CD1c-positive myeloid dendritic cell (primary cell): ENCODE data around the gene LHFPL2.
"Not testable (repeated sequence)": the region's sequence is repeated elsewhere in the genome, so short reads cannot be mapped to it uniquely, and the experiment has no call there.

ENCODE experiments used
- DNase-seq: peaks from one replicate; pipeline ENCODE4 v3.0.0-alpha.2; 2016; ENCODE audit errors: extremely low spot score

The LHFPL2 gene

DNA sequence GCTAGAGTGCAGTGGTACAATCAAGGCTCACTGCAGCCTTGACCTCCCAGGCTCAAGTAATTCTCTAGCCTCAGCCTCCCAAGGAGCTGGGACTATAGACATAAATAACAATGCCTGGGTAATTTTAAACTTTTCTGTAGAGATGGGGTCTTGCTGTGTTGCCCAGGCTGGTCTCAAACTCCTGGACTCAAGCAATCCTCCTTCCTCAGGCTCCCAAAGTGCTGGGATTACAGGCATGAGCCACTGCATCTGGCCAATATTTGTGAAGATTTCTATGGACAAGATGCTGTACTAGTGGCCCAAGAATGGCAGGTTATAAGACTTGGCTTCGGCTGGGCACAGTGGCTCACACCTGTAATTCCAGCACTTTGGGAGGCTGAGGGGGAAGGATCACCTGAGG, 18.4 kb upstream of the LHFPL2 start:
- not testable (repeated sequence) for DNase-seq

DNA sequence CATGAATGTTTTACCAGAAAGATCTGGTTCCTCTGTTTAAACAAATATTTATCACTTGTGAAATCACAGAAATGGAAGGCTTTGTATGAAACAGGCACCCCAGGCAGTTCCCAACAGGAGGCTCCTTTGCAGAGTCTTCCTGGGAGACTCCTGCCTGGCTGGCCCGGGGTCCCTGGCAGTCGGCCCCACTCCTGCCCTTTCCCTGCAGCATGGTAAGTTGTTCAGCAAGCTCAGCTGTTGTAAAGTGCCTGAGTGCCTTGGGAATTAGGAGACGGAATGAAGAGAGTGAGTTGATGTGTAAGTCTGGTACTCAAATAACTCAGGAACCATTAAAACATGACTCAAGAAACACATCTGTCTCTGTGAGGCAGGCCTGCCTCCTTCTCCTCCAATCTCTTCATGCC, 17.5 kb upstream of the LHFPL2 start:
- no peak for DNase-seq

DNA sequence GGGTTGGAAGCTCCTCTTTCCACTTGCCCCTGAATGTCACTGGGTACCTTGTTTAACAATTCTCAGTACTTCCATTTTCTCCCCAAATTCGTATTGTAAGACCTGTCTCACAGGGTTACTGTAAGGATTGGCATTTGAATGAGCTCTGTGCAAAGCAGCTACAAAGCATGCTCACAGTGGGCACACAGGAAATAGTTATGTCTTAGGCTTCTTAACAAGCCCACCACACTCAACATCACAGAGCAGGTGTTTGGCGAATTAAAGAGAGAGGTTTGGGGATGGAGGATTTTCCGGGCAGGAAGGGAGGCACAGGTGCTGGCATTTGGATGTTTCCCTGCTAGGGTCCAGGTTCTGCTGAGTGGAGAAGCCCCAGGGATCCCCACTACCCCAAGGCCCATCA, 17.0 kb upstream of the LHFPL2 start:
- no peak for DNase-seq

DNA sequence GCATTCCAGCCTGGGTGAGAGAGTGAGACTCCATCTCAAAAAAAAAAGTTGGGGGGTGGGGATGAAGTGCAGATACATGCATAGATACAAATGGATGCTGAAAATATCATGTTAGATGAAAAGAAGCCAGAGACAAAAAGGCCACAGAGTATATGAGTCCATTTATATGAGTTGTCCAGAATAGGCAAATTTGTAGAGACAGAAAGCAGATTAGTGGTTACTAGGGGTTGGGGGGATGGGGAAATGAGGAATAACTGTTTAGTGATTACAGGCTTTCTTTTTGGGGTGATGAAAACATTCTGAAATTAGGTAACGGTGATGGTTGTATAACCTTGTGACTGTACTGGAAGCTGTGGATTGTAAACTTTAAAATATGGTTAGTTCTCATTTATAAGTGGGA, 13.8 kb upstream of the LHFPL2 start:
- no peak for DNase-seq

DNA sequence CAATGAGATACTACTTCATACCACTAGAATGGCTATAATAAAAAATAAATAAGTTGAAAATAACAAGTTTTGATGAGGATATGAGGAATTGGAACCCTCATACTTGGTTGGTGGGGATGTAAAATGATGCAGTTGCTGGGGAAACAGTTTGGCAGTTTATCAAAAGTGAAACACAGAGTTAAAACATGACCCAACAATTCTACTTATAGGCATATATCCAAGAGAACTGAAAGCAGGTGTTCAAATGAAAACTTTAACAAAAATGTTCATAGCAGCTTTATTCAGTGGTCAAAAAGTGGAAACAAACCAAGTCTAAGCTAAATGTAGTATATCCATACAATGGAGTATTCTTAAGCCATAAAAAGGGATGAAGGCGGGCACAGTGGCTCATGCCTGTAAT, 13.1 kb upstream of the LHFPL2 start:
- no peak for DNase-seq

DNA sequence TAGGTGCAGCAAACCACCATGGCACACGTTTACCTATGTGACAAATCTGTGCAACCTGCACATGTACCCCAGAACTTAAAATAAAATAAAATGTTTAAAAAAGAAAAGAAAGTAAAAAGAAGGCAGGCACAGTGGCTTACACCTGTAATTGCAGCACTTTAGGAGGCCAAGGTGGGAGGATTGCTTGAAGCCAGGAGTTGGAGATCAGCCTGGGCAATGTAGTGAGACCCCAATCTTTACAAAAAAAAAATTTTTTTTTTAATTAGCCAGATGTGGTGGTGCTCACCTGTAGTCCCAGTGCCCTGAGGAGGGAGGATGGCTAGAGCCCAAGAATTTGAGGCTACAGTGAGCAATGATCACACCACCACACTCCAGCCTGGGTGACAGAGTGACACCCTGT, 12.5 kb upstream of the LHFPL2 start:
- no peak for DNase-seq

DNA sequence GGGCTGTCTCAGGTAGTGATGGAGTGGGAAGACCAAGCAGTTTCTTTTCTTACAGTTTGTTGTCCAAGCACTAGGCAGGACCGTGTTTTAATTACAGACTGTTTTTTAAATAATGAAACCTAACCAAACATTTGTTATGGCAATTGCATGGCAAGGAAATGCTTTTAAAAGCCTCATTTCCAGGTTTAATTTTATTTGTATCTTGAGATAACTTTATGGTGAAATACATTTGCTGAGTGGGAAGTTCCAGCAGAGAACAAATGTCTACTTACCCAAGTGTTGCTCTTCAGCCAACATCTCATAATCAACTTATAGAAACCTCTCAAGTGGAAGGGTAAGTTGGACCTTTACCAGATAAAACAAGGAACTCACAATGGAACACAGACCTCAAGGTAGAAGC, 11.8 kb upstream of the LHFPL2 start:
- DNase-seq = no peak

DNA sequence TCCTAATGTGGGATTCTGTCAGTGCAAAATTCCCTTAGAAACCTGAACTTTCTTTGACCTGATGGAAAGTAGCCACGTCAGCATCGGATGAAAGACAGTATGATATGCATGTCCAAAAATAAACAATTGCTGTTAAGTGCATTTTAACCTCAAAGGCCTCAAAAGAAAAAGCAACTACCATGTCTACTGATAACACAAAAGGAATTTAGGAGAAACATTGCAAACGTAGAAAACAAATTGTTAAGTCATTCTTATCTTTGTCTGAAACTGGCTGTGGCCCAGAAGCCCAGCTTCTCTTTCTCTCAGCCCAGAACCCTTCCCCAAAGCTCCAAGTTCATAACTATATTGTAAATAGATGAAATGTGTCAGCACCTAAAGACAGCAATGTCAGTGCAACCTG, 11.1 kb upstream of the LHFPL2 start:
- DNase-seq = no peak

DNA sequence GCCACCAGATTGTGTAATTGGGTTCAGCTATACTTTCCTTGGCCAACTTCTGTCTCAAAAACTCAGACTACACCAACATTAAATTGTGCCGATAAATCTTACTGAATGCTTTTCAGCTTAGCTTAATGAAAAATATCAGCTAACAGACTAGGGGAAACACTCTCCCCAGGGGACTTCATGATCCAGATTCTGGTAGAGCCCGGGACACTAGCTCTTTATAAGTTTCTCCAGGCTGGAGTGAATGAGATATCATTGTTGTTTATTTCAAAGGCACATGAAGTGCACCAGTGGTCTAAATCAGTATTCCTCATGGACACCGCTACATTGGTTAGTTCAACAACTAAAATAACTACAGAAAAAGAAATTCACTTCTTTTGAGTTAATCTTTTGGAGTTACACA, 10.5 kb upstream of the LHFPL2 start:
- no peak for DNase-seq

DNA sequence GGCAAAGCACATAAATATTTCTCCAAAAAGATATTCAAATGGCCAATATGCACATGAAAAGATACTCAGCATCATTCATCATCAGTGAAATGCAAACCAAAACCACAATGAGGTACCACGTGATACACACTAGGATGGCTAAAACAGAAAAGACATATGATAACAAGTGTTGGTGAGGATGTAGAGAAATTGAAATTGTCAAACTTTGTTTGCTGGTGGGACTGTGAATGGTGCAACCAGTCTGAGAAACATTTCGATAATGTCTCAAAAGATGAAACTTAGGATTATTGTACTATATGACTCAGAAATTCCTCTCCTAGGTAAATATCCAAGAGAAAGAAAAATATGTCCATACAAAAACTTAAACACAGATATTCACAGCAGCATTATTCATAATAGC, 8.6 kb upstream of the LHFPL2 start:
- no peak for DNase-seq

DNA sequence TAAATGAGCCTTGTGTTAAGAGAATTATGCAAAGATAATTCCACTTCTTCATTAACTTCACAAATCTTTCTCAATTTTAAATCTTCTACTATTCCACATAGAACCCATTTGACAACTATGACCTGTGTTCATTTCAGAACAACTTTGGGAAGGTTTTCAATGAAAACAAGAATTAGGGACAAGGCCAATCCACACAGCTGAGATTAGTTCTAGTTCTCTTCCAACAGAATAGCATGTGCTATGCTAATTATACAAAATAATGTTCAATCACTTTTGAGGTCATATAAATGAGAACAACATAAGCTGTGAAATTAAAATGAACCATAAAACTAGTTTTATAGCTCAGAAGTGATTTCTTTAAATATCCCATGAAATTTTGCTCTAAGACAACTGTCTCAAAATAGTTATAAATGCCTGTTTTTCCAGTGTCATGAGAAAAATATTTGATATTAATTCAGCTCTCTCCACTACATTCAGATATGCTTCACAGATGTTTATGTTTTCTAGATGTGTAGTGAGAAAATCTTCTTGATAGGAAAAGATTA, 7.2 kb upstream of the LHFPL2 start:
- DNase-seq = no peak

DNA sequence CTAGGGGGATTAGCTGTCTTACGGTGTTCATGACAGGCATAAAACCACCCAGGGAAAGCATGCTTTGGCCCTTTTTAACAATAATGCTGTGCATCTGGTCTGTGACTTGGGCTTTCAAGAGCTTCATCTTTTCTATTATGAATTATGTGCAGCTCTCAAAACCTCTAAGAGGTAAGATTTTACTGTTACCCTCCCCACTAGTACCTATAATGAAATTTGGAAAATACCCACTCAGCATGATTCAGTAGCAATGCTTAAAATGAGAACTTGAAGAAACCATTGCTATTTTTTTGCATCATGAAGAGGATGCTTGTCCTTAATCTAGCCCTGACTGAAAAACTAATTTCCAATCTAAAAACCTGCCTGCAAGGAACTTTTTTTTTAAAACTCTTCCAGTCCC, 5.8 kb upstream of the LHFPL2 start:
- no peak for DNase-seq

DNA sequence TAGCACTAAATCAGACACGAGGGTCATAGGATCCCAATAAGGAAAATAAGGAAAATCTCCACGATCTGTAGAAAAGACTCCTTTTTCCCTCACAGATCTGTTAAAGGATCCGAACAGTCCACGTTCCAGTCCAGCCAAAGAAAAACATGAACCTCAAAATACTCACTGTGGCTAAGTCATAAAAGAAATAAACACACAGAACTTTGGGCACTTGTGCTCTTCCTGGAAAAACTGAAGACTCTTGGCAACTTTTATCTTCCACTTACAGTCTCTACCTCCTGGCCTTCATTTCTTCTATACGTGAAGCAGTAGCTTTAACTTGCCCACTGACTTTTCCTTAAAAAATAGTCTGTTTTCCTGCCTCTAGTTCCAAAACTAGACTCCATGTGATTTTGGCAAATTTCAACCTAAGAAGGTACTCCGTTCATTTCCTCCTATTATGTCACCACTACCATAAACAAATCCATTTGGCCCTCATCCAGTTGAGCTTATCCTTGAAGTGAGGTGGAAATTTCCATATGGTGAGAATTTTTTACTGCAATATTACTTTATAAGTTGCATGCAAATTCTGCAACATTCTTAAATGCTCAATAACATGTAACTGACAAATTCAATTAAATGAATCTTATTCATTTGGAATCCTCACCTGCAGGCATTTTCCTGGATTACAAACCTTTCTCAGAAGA, 5.3 kb upstream of the LHFPL2 start:
- DNase-seq = no peak

DNA sequence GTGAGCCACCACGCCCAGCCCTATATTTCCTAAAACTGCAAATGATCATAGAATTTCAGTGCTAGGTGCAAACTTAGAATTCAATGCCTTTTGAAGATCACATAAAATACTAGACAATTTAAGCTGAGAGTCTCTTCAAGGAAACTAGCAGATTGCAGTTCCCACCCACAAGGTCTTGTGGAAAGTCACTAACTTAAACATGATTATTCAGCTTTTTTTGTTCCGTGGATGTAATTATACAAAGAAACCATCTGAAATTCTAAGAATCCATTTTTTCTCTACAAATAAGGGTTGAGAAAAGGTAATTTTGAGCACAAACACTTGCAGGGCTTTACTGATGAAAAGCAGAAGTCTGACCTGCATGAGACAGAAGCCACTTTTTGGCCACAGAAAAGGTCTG, 4.5 kb upstream of the LHFPL2 start:
- no peak for DNase-seq

DNA sequence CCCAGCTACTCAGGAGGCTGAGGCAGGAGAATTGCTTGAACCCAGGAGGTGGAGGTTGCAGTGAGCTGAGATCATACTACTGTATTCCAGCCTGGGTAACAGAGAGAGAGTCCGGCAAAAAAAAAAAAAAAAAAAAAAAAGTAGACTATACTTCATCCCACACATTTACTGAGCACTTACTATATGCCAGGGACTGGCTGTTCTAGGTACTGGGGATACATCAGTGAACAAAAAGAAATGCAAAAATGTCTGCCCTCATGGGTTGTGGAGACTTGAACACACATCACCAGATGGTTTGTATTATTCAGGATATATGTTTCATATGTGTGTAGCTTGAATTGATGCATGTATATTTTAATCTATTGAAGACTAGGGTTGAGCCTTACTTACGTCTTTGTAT, 2.9 kb upstream of the LHFPL2 start:
- DNase-seq = no peak

DNA sequence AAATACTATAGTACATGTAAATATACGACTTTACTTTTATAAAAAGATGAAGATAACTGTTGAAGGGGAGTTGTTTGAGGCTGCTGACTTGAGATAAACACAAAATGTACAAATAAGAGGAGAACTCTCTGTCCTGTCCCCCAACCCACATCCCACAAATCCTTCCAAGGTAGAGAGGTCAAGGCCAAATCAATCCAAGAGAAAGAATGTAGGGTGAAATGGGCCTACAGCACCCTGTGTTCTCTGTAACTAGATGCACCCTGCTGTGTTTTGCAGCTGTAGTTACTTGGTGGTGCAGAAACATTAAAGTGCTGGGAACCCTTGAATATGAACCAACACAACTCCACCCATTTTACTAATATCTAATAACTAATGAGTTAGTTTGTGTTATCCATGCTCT, 2.0 kb upstream of the LHFPL2 start:
- DNase-seq = no peak

DNA sequence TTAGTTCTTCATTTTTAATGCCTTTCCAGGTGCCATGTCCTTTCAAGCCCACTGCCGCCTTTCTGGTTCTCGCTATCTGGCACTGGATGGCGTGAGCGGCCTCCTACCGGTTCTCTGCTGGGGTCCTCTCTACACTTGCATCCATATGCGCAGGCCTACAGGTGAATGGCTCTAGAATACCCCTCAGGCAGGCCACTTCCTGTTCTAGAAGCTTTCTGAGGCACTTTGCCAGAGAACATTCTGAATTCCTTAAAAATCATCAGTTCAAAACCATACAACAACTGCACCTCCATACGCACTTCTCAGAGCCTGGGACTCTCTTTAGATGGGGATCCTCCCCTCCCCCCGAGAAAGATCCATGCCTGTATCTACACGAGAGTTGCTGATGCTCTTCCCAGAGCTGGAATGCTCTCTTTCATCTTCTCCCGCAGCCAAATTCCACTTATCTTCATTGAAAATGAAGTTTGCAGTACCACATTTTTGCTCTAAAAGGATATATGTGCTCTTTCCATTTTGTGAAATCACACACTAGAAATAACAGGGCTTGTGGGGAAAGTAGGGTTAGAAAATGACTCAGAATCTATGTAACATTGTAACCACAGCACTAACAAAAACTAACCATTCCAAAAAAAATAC, 1.4 kb upstream of the LHFPL2 start:
- no peak for DNase-seq

DNA sequence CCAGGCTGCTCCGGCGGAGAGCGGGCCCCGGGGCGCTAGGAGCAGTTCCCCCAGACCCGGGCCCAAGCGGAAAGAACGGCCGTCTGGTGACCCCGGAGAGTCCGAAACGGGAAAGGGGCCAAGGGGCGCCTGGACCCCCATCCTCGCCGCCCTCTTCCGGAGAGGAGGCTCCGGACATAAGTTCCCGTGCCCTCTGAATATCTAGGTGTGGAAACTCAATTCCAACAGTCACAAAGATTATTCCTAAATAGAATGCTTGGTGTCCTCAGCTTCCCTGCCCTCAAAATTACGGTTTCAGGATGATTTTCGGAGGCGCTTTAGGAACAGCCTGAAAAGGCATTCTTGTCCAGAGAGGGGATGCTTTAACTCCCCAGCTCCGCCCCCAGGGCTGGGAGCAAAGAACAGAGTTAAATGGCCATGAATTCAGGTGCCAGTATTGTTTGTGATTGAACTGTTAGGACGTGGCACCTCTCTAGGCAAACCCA, 681 bp upstream of the LHFPL2 start:
- no peak for DNase-seq

DNA sequence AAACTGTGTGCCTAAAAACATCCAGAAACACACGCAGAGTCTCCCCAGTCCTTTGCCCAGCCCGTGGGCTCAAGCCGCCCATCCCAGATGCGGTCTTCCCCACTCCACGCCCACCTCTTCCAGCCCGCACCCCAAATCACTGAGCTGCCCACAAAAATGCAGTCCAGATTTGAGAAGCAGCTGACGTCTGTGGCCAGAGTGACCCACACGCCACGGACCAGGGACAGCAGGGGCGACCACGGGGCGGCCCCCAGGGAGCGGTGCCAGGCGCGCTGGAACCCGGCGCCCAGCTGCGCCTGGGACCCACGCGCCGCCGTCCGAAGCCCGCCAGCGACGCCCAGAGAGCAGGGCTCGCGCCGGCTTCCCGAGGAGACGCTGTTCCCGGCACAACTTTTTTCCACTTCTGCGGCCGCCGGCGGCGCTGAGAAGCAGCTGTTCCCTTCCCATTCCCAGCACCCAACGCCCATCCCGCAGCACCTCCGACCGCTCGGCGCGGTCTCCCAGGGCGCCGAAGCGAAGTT, 674 bp downstream of the LHFPL2 start:
- DNase-seq = peak; percentile 32

DNA sequence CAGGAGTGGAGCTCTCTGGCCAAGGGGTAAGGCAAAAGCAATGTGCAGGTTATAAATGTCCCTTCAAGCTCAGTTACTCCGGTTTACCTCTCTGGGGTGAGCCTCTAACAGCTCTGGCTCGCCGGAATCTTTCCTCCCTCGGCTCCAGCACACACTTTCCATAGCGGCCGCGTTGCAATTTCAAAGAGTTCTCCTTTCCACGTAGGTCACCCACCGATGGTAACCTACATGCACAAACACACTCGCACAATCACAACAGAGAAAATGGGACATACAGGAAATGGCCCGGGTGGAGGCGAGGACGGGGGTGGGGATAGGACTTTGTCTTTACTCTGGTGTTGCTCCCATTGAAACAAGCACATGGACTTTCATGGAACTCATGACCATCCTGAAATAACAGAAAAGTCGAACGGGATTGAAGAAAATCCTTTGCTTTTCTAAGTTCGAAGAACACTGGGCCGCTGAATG, 1.2 kb downstream of the LHFPL2 start:
- peak; percentile 52 for DNase-seq

DNA sequence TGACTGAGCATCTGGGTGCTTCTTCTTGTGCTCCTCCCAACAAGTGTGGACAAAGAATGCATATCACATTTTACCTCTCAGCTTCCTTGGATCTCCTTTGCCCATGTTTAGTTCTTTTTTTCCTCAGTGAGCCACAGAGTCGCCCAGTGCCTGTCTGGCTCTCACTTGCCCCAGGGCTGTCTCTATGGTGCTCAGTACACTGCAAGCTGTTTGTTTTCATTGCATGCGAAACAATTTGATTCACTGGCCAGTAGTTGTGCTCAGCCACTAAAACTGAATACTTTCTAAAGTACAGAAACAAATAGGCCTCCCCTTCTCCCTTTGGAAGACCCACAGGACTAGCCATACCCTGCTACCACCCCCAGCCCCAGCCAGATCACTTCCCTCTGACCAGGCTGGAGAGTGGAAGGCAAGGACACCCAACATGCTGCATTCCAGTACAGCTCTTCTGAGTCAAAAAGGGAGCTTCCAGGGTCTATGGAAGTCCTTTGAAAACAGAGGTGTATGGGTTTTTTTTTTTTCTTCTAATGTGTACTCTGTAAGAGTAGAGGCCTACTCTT, 3.8 kb downstream of the LHFPL2 start:
- DNase-seq = no peak

DNA sequence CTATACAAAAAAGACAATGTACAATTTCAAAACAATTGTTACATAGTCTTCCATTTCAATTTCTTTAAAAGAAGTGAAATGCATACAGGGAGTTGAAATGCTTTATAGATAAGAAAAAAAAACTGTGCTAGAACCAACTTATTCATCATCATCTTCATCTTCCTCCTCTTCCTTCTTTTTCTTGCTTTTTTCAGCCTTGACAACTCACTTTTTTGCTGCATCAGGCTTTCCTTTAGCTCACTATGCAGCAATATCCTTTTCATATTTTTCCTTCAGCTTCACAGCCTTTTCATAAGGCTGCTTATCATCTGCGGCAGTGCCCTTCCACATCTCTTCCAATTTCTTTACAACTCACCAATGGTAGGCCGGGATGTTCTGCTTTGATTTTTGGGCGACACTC, 4.4 kb downstream of the LHFPL2 start:
- DNase-seq = no peak

DNA sequence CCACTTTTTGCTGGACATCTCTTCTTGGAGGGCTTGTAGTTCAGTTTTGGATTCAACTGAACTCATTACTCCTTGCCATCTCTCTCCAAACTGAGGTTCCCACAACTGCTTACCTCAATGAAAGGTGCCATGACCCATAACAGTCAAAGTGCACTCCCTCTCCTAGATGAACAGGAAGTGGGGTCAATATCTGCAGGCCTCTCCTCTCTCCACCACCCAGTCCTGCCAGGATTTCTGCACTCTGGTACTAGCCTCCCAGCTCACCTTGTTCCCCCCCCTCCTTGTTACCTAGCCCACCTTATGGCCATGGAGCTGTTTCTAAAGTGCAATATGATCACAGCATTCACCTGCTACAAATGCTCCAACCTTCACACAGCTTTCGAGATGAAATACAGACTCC, 5.9 kb downstream of the LHFPL2 start:
- no peak for DNase-seq
